ENCODE measurements around the gene STIM2. TPM values are rescaled to one million over a fixed set of nuclear protein-coding genes. Genes with fewer than 3 reads are reported as not detected.

The STIM2 gene
- total and polyA plus RNA-seq, 7 donors = 2.4 to 8.4 (median 4.9) TPM

DNA sequence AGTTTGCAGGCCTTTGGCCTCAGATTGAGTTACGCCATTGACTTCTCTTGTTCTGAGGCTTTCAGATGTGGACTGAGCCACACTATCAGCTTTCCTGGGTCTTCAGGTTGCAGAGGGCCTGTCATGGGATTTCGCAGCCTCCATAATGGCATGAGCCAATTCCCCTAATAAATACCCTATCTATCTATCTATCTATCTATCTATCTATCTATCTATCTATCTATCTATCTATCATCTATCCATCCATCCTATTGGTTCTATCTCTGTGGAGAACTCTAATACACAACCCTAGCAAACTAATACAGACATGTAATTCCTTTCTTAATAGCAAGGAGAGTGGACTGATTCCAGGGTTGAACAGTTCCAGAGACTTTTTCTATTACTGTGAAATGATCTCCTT, 9.5 kb upstream of the STIM2 start:
- ATAC-seq (no peak), DNase-seq (no peak)
- H3K27ac ChIP-seq = no peak overlapping the region
- no peaks in the 10 kb centered on the region for H3K4me1 ChIP-seq
- no peaks in the 10 kb centered on the region for H3K9me3 ChIP-seq
- no peak overlapping the region for H3K4me3 ChIP-seq
- TF ChIP-seq, protein P1, sequence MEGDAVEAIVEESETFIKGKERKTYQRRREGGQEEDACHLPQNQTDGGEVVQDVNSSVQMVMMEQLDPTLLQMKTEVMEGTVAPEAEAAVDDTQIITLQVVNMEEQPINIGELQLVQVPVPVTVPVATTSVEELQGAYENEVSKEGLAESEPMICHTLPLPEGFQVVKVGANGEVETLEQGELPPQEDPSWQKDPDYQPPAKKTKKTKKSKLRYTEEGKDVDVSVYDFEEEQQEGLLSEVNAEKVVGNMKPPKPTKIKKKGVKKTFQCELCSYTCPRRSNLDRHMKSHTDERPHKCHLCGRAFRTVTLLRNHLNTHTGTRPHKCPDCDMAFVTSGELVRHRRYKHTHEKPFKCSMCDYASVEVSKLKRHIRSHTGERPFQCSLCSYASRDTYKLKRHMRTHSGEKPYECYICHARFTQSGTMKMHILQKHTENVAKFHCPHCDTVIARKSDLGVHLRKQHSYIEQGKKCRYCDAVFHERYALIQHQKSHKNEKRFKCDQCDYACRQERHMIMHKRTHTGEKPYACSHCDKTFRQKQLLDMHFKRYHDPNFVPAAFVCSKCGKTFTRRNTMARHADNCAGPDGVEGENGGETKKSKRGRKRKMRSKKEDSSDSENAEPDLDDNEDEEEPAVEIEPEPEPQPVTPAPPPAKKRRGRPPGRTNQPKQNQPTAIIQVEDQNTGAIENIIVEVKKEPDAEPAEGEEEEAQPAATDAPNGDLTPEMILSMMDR (IDR thresholded peaks at IDR 0.05) = no peak
- intact Hi-C loops (cut with DNase I) = loop anchor here in 1 of 2 donors (10.0 kb wide), 1 partner anchor 266 kb away; the partner anchor contains the start of gene TBC1D19
- H3K27me3 ChIP-seq (ENCODE audit: insufficient read depth in 3 of 3, low read length in 2 of 3) = no peaks in the 10 kb centered on the region
- no peaks in the 10 kb centered on the region for H3K36me3 ChIP-seq (ENCODE audit: insufficient read depth in 1 of 2, low read depth in 1 of 2)
- 97 to 100% (median 97%) methylated on average over 2 of the region's 2 CpGs for WGBS, 3 donors

DNA sequence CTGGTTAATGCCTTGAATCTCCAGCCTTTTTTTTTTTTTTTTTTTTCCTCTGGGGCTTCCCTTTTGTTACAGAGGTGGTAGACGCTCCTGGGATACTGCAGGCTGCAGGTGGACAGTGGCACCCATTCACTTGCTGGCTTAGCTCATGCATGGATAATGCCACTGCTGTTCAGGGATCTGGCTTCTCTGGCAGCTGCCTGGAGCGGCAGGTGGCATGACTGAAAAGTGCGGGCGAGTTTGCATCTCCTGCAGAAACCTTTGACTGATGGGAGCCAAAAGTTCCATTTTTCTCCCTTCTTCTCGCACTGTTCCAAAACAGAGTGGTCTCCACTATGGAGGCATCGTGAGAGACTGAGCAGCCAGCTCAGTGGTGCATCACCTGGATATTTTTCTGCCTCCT, 5.9 kb upstream of the STIM2 start:
- DNase-seq = no peak
- Histone ChIP-seq H3K4me1 (peaks cover 19% of the 10 kb centered on the region), H3K4me3 (no peak overlapping the region), H3K27me3 (ENCODE audit: insufficient read depth in 3 of 3, low read length in 2 of 3) (no peaks in the 10 kb centered on the region), H3K9me3 (no peaks in the 10 kb centered on the region), H3K27ac (no peak overlapping the region), H3K36me3 (ENCODE audit: insufficient read depth in 1 of 2, low read depth in 1 of 2) (no peaks in the 10 kb centered on the region)
- intact Hi-C loops (cut with DNase I) = loop anchor here (5.0 to 10.0 kb wide), 3 partner anchors 62 to 270 kb away; partner anchors contain the start of gene TBC1D19 (in 1 of the 2)
- TF ChIP-seq, protein P1 (IDR thresholded peaks at IDR 0.05) = no peak
- no peak for ATAC-seq
- WGBS, 3 donors = 26 to 31% (median 28%) methylated on average over 6 of the region's 6 CpGs

DNA sequence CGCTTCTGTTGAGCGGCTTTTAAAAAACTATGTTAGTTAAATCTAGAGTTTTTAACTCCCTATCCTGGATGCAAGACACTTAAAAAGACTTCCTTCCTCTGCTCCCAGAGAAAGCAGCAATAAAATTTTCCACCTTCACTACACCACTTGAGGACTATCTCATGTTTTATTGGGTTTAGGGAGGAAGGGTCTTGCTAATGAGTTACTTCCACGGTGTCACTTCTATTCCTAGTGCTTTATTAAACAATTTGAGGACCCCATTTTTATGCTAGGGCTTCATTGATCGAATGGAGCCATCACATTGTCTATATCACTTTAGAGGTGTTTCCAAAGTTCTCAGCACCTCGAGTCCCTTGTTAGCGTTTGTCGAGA, 3.7 kb upstream of the STIM2 start:
- WGBS, 3 donors = 28 to 30% (median 29%) methylated on average over 7 of the region's 7 CpGs
- Histone ChIP-seq H3K27me3 (ENCODE audit: insufficient read depth in 3 of 3, low read length in 2 of 3) (no peaks in the 10 kb centered on the region), H3K36me3 (ENCODE audit: insufficient read depth in 1 of 2, low read depth in 1 of 2) (no peaks in the 10 kb centered on the region), H3K9me3 (no peaks in the 10 kb centered on the region), H3K27ac (peak overlapping the region; percentile 81), H3K4me1 (peaks cover 22% of the 10 kb centered on the region), H3K4me3 (peak overlapping the region; percentile 94)
- intact Hi-C loops (cut with DNase I) = loop anchor here (5.0 to 10.0 kb wide), 3 partner anchors 65 to 272 kb away; partner anchors contain the start of gene TBC1D19 (in 1 of the 2)
- no peak for ATAC-seq
- DNase-seq = no peak
- TF ChIP-seq, protein P1 (IDR thresholded peaks at IDR 0.05) = no peak

DNA sequence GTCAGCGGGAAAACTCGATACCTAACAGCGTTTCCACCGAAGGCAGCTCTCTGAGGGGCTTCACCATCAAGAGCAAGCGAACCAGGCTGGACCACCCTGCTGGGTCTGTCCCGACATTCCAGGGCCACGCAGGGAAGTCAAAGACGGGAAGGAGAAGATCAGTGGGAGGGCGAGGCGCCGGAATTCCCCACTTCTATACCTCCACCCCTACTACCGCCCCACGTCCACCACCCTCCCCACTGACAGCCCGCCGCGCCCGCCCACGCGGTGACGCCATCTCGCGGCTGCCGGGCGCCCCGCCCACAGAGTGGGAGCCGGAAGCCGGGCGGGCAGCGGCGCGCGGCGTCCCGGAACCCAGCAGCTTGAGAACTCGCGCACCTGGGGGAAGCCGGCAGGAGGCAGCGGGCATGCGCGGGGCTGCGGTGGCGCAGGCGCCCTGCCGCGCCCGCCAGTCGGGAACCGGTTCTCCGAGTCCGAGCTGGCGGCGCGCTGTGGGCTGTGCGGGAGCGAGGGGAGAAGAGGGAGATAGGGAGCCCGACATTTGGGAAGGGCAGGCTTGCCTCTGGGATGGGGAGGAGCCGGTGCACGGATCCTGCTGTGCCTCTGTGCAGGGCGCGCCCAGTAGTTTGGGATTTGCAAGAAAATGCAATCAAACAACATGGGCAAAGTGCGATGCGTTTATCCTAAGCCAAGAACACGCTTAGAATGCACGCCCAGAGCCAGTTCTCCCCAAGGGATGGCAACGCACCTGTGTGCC, 3.2 kb upstream of the STIM2 start:
- Histone ChIP-seq H3K27ac (peak overlapping the region; percentile 81), H3K36me3 (ENCODE audit: insufficient read depth in 1 of 2, low read depth in 1 of 2) (no peaks in the 10 kb centered on the region), H3K9me3 (no peaks in the 10 kb centered on the region), H3K4me3 (peak overlapping the region; percentile 94), H3K4me1 (peaks cover 26% of the 10 kb centered on the region), H3K27me3 (ENCODE audit: insufficient read depth in 3 of 3, low read length in 2 of 3) (no peaks in the 10 kb centered on the region)
- 0 to 1% (median 1%) methylated on average over 51 to 65 of the region's 65 CpGs for WGBS, 3 donors
- TF ChIP-seq, protein P1 (IDR thresholded peaks at IDR 0.05) = no peak
- ATAC-seq = peak; percentile 79 to 84 (median 84)
- intact Hi-C loops (cut with DNase I) = loop anchor here (5.0 to 10.0 kb wide), 3 partner anchors 65 to 273 kb away; partner anchors contain the start of gene TBC1D19 (in 1 of the 2)
- peak; percentile 89 to 94 for DNase-seq

Data from psoas muscle (tissue), 8 donors.